Loucy (cell line): ENCODE measurements around the gene SLC6A18.

Experiments
- H2AFZ ChIP-seq: fragments of 200-600 bp; sonication (generic); 2 replicates; pipeline ENCODE4 v1.6.0; 2016; ENCODE audit warnings: antibody characterized with exemption, mild to moderate bottlenecking, low read length, moderate library complexity
- H3F3A ChIP-seq: fragments of 200-600 bp; 2 replicates; pipeline ENCODE4 v1.6.0; 2016; ENCODE audit warnings: antibody characterized with exemption, low read depth, mild to moderate bottlenecking
- H3K27me3 ChIP-seq: fragments of 200-600 bp; sonication (generic); 2 replicates; pipeline ENCODE4 v1.6.1; 2014; ENCODE audit warnings: low read length, mild to moderate bottlenecking; ENCODE audit not compliant: insufficient read depth, poor library complexity, severe bottlenecking
- H3K36me3 ChIP-seq: fragments of 200-600 bp; sonication (generic); 2 replicates; pipeline ENCODE4 v1.6.1; 2016; ENCODE audit warnings: low read length; ENCODE audit not compliant: insufficient read depth
- H3K4me1 ChIP-seq: fragments of 200-600 bp; sonication (generic); 2 replicates; pipeline ENCODE4 v1.5.1; 2014; ENCODE audit warnings: low read length, mild to moderate bottlenecking; ENCODE audit not compliant: insufficient read depth, poor library complexity, severe bottlenecking
- H3K4me2 ChIP-seq: fragments of 200-600 bp; sonication (generic); 2 replicates; pipeline ENCODE4 v1.6.0; 2014; ENCODE audit warnings: antibody characterized with exemption, low read length, low read depth, mild to moderate bottlenecking; ENCODE audit not compliant: poor library complexity, severe bottlenecking
- H3K4me3 ChIP-seq: fragments of 200-600 bp; sonication (generic); 2 replicates; pipeline ENCODE4 v1.5.1; 2014; ENCODE audit warnings: low read length, mild to moderate bottlenecking, mixed read lengths; ENCODE audit not compliant: poor library complexity, severe bottlenecking
- H3K79me2 ChIP-seq: fragments of 200-600 bp; sonication (generic); 2 replicates; pipeline ENCODE4 v1.6.1; 2014; ENCODE audit warnings: low read length; ENCODE audit not compliant: insufficient read depth
- H3K9ac ChIP-seq: fragments of 200-600 bp; sonication (generic); 2 replicates; pipeline ENCODE4 v1.6.0; 2014; ENCODE audit warnings: mild to moderate bottlenecking, low read depth, low read length, moderate library complexity; ENCODE audit not compliant: poor library complexity, severe bottlenecking
- H3K9me2 ChIP-seq: fragments of 200-600 bp; sonication (generic); replicated peaks from 2 replicates; pipeline ENCODE4 v1.6.1; 2016; ENCODE audit warnings: low read depth, low read length, mixed read lengths
- H3K9me3 ChIP-seq: fragments of 200-600 bp; sonication (generic); 2 replicates; pipeline ENCODE4 v1.6.1; 2014; ENCODE audit warnings: mild to moderate bottlenecking, antibody characterized with exemption, low read length, low read depth; ENCODE audit not compliant: insufficient read depth
- H4K20me1 ChIP-seq: fragments of 200-600 bp; sonication (generic); 2 replicates; pipeline ENCODE4 v1.6.0; 2014; ENCODE audit warnings: antibody characterized with exemption, low read length, mild to moderate bottlenecking; ENCODE audit not compliant: insufficient read depth, poor library complexity, severe bottlenecking
- CTCF ChIP-seq: fragments of 200-600 bp; sonication (generic); conservative IDR thresholded peaks from 2 replicates; pipeline ENCODE4 v1.5.1; 2014; ENCODE audit warnings: mild to moderate bottlenecking, antibody characterized with exemption, low read length
- EZH2phosphoT487 ChIP-seq: fragments of 200-600 bp; IDR thresholded peaks from 2 replicates; pipeline ENCODE4 v1.6.1; 2018; ENCODE audit warnings: antibody characterized with exemption, mild to moderate bottlenecking, moderate library complexity, borderline replicate concordance

The SLC6A18 gene

GRCh38 chr5:1199649-1200494 lies 25.3 kb upstream of the SLC6A18 start:
- H4K20me1 ChIP-seq = no peaks in the 10 kb centered on the region

GRCh38 chr5:1200495-1201326 lies 24.5 kb upstream of the SLC6A18 start:
- Histone ChIP-seq H3K27me3 (peaks cover 15% of the 10 kb centered on the region), H4K20me1 (no peaks in the 10 kb centered on the region), H3F3A (no peaks in the 10 kb centered on the region), H3K9me3 (no peaks in the 10 kb centered on the region), H3K4me1 (peaks cover 10% of the 10 kb centered on the region), H2AFZ (no peak overlapping the region), H3K4me2 (no peak overlapping the region), H3K4me3 (no peak overlapping the region), H3K9ac (no peak overlapping the region), H3K36me3 (no peaks in the 10 kb centered on the region), H3K79me2 (no peaks in the 10 kb centered on the region), H3K9me2 (no peaks in the 10 kb centered on the region)
- TF ChIP-seq CTCF (no peak), EZH2phosphoT487 (no peak)

More at GRCh38 chr5:1199649-1200494, 25.3 kb upstream of the SLC6A18 start:
- Histone ChIP-seq H3F3A (no peaks in the 10 kb centered on the region), H3K27me3 (peaks cover 15% of the 10 kb centered on the region), H3K9ac (no peak overlapping the region), H3K9me2 (no peaks in the 10 kb centered on the region), H3K4me2 (no peak overlapping the region), H3K36me3 (no peaks in the 10 kb centered on the region), H3K4me1 (peaks cover 6% of the 10 kb centered on the region), H3K79me2 (no peaks in the 10 kb centered on the region), H3K9me3 (no peaks in the 10 kb centered on the region), H2AFZ (no peak overlapping the region), H3K4me3 (no peak overlapping the region)
- TF ChIP-seq CTCF (no peak), EZH2phosphoT487 (no peak)

GRCh38 chr5:1201327-1202025 lies 23.7 kb upstream of the SLC6A18 start, which contains the start of gene SLC6A19:
TSS of gene SLC6A19 (plus strand) at chr5:1201595. CDS start at chr5:1201651, 56 bp downstream.
- Histone ChIP-seq H4K20me1 (no peaks in the 10 kb centered on the region), H3K4me3 (no peak within 1 kb of the TSS), H3K9ac (no peak within 1 kb of the TSS), H3K36me3 (no peaks in the 10 kb centered on the region), H3K4me2 (no peak within 1 kb of the TSS), H2AFZ (no peak within 1 kb of the TSS), H3K9me3 (no peaks in the 10 kb centered on the region), H3K27me3 (peaks cover 15% of the 10 kb centered on the region), H3K4me1 (peaks cover 10% of the 10 kb centered on the region), H3K79me2 (no peaks in the 10 kb centered on the region), H3K9me2 (no peaks in the 10 kb centered on the region), H3F3A (no peaks in the 10 kb centered on the region)
- TF ChIP-seq EZH2phosphoT487 (no peak), CTCF (no peak)
